Neuronal stem cell (in vitro differentiated cells): ENCODE data around the gene TMBIM4.

Experiments used
- DNase-seq: peaks from one replicate; pipeline ENCODE4 v3.0.0-alpha.2; 2013; ENCODE audit warnings: low spot score
- H2AFZ ChIP-seq: one replicate; pipeline ENCODE4 v1.6.1; 2013; ENCODE audit warnings: mild to moderate bottlenecking, low read length, inconsistent platforms
- H2AK5ac ChIP-seq: 2 replicates; pipeline ENCODE4 v1.6.1; 2013; ENCODE audit warnings: low read depth, mild to moderate bottlenecking, inconsistent platforms, low read length, moderate library complexity, mixed read lengths
- H2BK120ac ChIP-seq: 2 replicates; pipeline ENCODE4 v1.6.1; 2013; ENCODE audit warnings: low read depth, mild to moderate bottlenecking, inconsistent platforms, low read length, moderate library complexity, mixed read lengths
- H2BK12ac ChIP-seq: one replicate; pipeline ENCODE4 v1.6.1; 2013; ENCODE audit warnings: low read length, inconsistent platforms
- H2BK15ac ChIP-seq: 2 replicates; pipeline ENCODE4 v1.6.1; 2013; ENCODE audit warnings: mild to moderate bottlenecking, low read length, inconsistent platforms, mixed read lengths
- H2BK5ac ChIP-seq: one replicate; pipeline ENCODE4 v1.6.1; 2013; ENCODE audit warnings: inconsistent platforms, mild to moderate bottlenecking, low read length, moderate library complexity
- H3K14ac ChIP-seq: one replicate; pipeline ENCODE4 v1.6.1; 2013; ENCODE audit warnings: low read length, inconsistent platforms
- H3K18ac ChIP-seq: 2 replicates; pipeline ENCODE4 v1.6.1; 2013; ENCODE audit warnings: low read length, inconsistent platforms
- H3K23ac ChIP-seq: 2 replicates; pipeline ENCODE4 v1.6.1; 2013; ENCODE audit warnings: low read depth, mild to moderate bottlenecking, mixed read lengths, low read length, inconsistent platforms; ENCODE audit not compliant: poor library complexity
- H3K27ac ChIP-seq: replicated peaks from 3 replicates; pipeline ENCODE4 v1.5.1; 2013; ENCODE audit warnings: low read length, inconsistent platforms
- H3K27me3 ChIP-seq, 3 experiments: 2 replicates each; pipeline ENCODE4 v1.6.1; 2013; ENCODE audit warnings: low read length in 3 of 3, mild to moderate bottlenecking in 2 of 3, inconsistent platforms in 1 of 3, low read depth in 1 of 3, mixed read lengths in 1 of 3, moderate library complexity in 1 of 3; ENCODE audit not compliant: control insufficient read depth in 3 of 3, insufficient read depth in 3 of 3
- H3K36me3 ChIP-seq, 2 donors: replicated peaks in 1 of 2; 2 replicates each; pipeline ENCODE4 v1.6.1; 2013; ENCODE audit warnings: low read length in 2 of 2; ENCODE audit not compliant: control insufficient read depth in 2 of 2, insufficient read depth in 2 of 2
- H3K4ac ChIP-seq: 2 replicates; pipeline ENCODE4 v1.6.1; 2013; ENCODE audit warnings: inconsistent platforms, mild to moderate bottlenecking, low read length, moderate library complexity
- H3K4me1 ChIP-seq, 2 donors: 1 replicate in 1 of 2; 2 replicates in 1 of 2; pipeline ENCODE4 v1.6.1; 2013; ENCODE audit warnings: low read length in 2 of 2, low read depth in 1 of 2; ENCODE audit not compliant: control insufficient read depth in 2 of 2, insufficient read depth in 1 of 2
- H3K4me2 ChIP-seq: one replicate; pipeline ENCODE4 v1.6.1; 2013; ENCODE audit warnings: mild to moderate bottlenecking, low read length, inconsistent platforms; ENCODE audit not compliant: insufficient read depth, poor library complexity, severe bottlenecking
- H3K4me3 ChIP-seq, 2 donors: 2 replicates each; pipeline ENCODE4 v1.5.1; 2013; ENCODE audit warnings: low read length in 2 of 2, mild to moderate bottlenecking in 2 of 2, inconsistent platforms in 1 of 2, moderate library complexity in 1 of 2
- H3K79me1 ChIP-seq: one replicate; pipeline ENCODE4 v1.6.1; 2013; ENCODE audit warnings: low read depth, mild to moderate bottlenecking, inconsistent platforms, low read length, moderate library complexity
- H3K9ac ChIP-seq: one replicate; pipeline ENCODE4 v1.6.1; 2013; ENCODE audit warnings: mild to moderate bottlenecking, low read depth, low read length, inconsistent platforms; ENCODE audit not compliant: poor library complexity
- H3K9me3 ChIP-seq, 2 donors: replicated peaks in 1 of 2; 2 replicates each; pipeline versions ENCODE3 to v1.6.1; 2013; ENCODE audit warnings: low read length in 2 of 2, mild to moderate bottlenecking in 2 of 2, inconsistent platforms in 1 of 2, low read depth in 1 of 2, mixed read lengths in 1 of 2, moderate library complexity in 1 of 2; ENCODE audit not compliant: control insufficient read depth in 2 of 2, insufficient read depth in 1 of 2
- H4K8ac ChIP-seq: one replicate; pipeline ENCODE4 v1.6.1; 2013; ENCODE audit warnings: low read depth, mild to moderate bottlenecking, inconsistent platforms, low read length, moderate library complexity
- H4K91ac ChIP-seq: one replicate; pipeline ENCODE4 v1.6.1; 2013; ENCODE audit warnings: low read length, low read depth, mild to moderate bottlenecking, inconsistent platforms; ENCODE audit not compliant: poor library complexity
- WGBS, 2 donors: extraction: QIAGEN DNeasy Blood & Tissue Kit; methylation state at CpG; one replicate each; pipeline ENCODE4 v1.1.7; 2013; ENCODE audit warnings: missing lambda C conversion rate in 2 of 2, mixed read lengths in 1 of 2; ENCODE audit not compliant: insufficient read length in 2 of 2, insufficient replicate concordance in 1 of 2; ENCODE audit errors: extremely low coverage in 2 of 2; 5-methylcytosine and 5-hydroxymethylcytosine counted together

The TMBIM4 gene

DNA sequence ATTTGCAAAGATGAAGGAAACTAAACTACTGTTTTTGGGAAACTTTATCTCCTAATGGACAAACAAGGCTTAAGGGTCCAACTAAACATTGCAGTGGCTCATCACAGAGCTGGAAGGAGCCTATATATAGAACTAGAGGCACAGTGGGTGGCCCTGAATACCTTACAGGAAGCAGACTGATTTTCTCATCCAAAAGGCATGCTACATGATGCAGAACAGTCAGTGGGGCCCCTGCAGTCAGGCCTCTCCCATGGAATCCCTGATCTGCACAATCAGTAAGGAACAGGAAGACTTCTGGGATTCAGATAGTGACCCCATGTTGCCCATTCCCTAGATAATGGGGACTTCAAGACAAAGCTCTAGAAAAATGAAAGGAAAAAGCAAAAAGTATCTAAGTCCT lies 37.4 kb downstream of the TMBIM4 start:
- H3K79me1 ChIP-seq: no peaks in the 10 kb centered on the region
- H3K14ac ChIP-seq: no peak overlapping the region
- no peak for DNase-seq
- H3K4me3 ChIP-seq: no peak overlapping the region
- H2AK5ac ChIP-seq: no peak overlapping the region
- peaks cover 0 to 40% of the 10 kb centered on the region in 2 donors for H3K36me3 ChIP-seq
- H4K8ac ChIP-seq: no peak overlapping the region
- H2BK120ac ChIP-seq: no peak overlapping the region
- no peak overlapping the region for H3K4ac ChIP-seq
- peaks cover 0 to 13% of the 10 kb centered on the region in 2 donors for H3K9me3 ChIP-seq
- H2AFZ ChIP-seq: no peak overlapping the region
- no peak overlapping the region for H2BK15ac ChIP-seq
- H3K27me3 ChIP-seq: no peaks in the 10 kb centered on the region
- H2BK5ac ChIP-seq: no peak overlapping the region
- H3K9ac ChIP-seq: no peak overlapping the region
- no peak overlapping the region for H3K27ac ChIP-seq
- H2BK12ac ChIP-seq: no peak overlapping the region
- no peak overlapping the region for H3K18ac ChIP-seq
- H3K4me1 ChIP-seq: peaks cover 3 to 6% of the 10 kb centered on the region in 2 donors
- H3K4me2 ChIP-seq: no peak overlapping the region
- no peak overlapping the region for H4K91ac ChIP-seq
- no peak overlapping the region for H3K23ac ChIP-seq

DNA sequence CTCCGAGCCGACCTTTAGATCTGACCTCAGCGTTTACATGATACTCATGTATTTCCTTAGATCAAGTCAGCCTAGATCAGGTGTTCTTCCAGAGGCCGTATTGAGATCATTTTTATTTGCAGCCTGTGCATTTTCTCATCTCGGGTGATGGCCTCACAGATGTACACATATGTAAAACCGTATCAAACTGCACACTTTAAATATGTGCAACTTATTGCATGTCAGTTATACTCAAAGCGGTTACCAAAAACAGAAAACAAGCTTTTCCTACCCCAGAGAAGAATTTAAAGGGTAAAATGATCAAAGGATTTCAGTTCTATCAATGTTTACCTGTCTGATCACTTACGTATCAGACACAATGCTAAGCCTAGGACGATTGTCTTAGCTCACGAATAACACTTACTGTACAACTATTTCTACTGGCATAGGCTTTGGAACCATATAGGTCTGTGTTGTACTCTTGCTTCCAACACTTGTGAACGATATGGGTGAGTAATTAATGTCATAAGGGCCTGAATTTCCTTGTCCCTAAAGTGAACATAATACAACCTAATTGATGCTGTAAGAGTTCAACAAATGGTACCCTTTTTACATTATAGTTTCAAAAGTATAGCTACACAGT lies 38.6 kb downstream of the TMBIM4 start:
- no peaks in the 10 kb centered on the region for H3K79me1 ChIP-seq
- H2AK5ac ChIP-seq: no peak overlapping the region
- no peak overlapping the region for H2BK5ac ChIP-seq
- peak overlapping the region; percentile 52 for H3K4me2 ChIP-seq
- H3K4me1 ChIP-seq: peaks cover 3 to 6% of the 10 kb centered on the region in 2 donors
- peaks cover 0 to 43% of the 10 kb centered on the region in 2 donors for H3K36me3 ChIP-seq
- H3K4me3 ChIP-seq: peak overlapping the region; percentile 87 to 92
- H2BK15ac ChIP-seq: no peak overlapping the region
- H3K27me3 ChIP-seq: no peaks in the 10 kb centered on the region
- H2BK12ac ChIP-seq: no peak overlapping the region
- no CpG with 5 or more reads among the region's 11 CpGs for WGBS, 2 donors
- H3K9me3 ChIP-seq: peaks cover 0 to 7% of the 10 kb centered on the region in 2 donors
- no peak overlapping the region for H3K18ac ChIP-seq
- H4K8ac ChIP-seq: no peak overlapping the region
- DNase-seq: no peak
- H3K4ac ChIP-seq: no peak overlapping the region
- H3K23ac ChIP-seq: no peak overlapping the region
- no peak overlapping the region for H3K9ac ChIP-seq
- H3K14ac ChIP-seq: no peak overlapping the region
- no peak overlapping the region for H2BK120ac ChIP-seq
- no peak overlapping the region for H3K27ac ChIP-seq
- H4K91ac ChIP-seq: no peak overlapping the region
- peak overlapping the region; percentile 94 for H2AFZ ChIP-seq

DNA sequence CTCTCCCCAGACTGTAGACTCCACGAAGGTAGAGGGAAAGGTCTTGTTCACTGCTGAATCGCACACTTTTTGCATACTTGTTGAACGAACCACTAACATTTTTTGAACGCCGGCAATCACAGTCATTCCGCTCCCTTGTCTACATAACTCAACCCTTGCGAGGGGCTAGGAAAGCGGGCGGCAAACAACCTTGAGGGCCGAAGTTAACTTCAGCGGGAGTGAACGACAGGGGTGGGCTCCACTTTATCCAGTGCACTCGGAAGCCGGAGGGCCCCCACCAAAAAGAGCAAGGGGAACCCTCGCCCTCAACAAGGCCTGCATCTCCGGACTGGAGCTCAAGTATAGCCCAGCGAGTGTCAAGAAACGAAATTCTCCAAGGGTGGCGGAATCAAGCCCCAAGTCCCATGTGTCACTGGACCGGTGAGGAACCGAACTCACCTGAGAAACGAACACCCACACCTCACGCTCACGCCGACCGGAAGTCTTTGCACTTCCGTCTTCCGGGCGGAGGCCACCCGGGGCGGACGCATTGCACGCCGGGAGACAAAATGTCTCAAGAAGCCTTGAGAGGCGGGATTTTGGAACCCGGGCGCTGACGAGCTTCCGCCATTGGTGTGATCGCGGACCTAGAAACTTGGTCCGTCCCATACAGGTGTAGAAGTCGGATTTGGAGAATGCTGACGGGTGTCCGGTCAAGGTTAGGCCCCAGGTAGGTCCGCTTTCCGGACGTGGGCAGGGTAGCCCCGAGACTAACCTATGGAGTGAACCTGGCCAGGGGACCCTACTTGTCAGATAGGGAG lies 39.3 kb downstream of the TMBIM4 start, which contains the start of gene LLPH:
Gene LLPH (minus strand): TSS at position 484 of the 800 bp plus-strand sequence. CDS start 1,644 bp downstream, outside the sequence.
- peak within 1 kb of the TSS; percentile 94 for H2AFZ ChIP-seq
- peak within 1 kb of the TSS; percentile 80 for H3K23ac ChIP-seq
- no peak within 1 kb of the TSS for H3K4ac ChIP-seq
- H3K4me2 ChIP-seq: peak within 1 kb of the TSS; percentile 63
- H4K91ac ChIP-seq: no peak within 1 kb of the TSS
- no peak within 1 kb of the TSS for H3K27ac ChIP-seq
- peak; percentile 56 for DNase-seq
- H3K36me3 ChIP-seq: peaks cover 0 to 46% of the 10 kb centered on the region in 2 donors
- no CpG with 5 or more reads among the region's 49 CpGs for WGBS, 2 donors
- H2AK5ac ChIP-seq: peak within 1 kb of the TSS; percentile 11
- H2BK15ac ChIP-seq: no peak within 1 kb of the TSS
- H3K4me3 ChIP-seq: peak within 1 kb of the TSS; percentile 87 to 92
- H3K9me3 ChIP-seq: peaks cover 0 to 5% of the 10 kb centered on the region in 2 donors
- H2BK5ac ChIP-seq: no peak within 1 kb of the TSS
- H3K18ac ChIP-seq: peak within 1 kb of the TSS; percentile 27
- no peak within 1 kb of the TSS for H3K9ac ChIP-seq
- no peak within 1 kb of the TSS for H4K8ac ChIP-seq
- no peak within 1 kb of the TSS for H3K14ac ChIP-seq
- H3K79me1 ChIP-seq: no peaks in the 10 kb centered on the region
- H2BK12ac ChIP-seq: no peak within 1 kb of the TSS
- no peaks in the 10 kb centered on the region for H3K27me3 ChIP-seq
- no peak within 1 kb of the TSS for H2BK120ac ChIP-seq
- peaks cover 3 to 6% of the 10 kb centered on the region in 2 donors for H3K4me1 ChIP-seq

DNA sequence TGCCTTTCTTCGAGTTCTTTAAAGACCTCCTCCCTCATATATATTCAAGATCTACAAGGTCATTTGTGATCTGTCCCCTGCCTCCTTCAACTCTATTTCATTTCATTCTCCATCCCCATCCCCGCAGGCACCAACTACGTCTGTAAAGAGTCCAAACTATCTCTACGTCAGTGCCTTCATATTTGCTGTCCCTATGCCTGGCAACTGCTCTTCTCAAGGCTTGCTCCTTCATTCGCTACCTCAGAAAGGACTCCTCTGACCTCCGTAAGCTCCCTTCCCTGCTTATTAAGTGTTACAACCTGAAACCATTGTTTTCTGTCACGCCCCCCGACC lies 39.9 kb downstream of the TMBIM4 start:
- Histone ChIP-seq H3K4me1 (peaks cover 3 to 6% of the 10 kb centered on the region in 2 donors), H2BK120ac (no peak overlapping the region), H3K27ac (no peak overlapping the region), H3K9ac (no peak overlapping the region), H2AK5ac (no peak overlapping the region), H2BK12ac (no peak overlapping the region), H3K79me1 (no peaks in the 10 kb centered on the region), H3K23ac (no peak overlapping the region), H3K9me3 (peaks cover 0 to 5% of the 10 kb centered on the region in 2 donors), H4K91ac (no peak overlapping the region), H3K4me2 (peak overlapping the region; percentile 63), H3K36me3 (peaks cover 0 to 52% of the 10 kb centered on the region in 2 donors), H4K8ac (no peak overlapping the region), H3K27me3 (no peaks in the 10 kb centered on the region), H3K4me3 (peak overlapping the region; percentile 87 to 92), H2AFZ (peak overlapping the region; percentile 94), H3K14ac (no peak overlapping the region), H3K18ac (no peak overlapping the region), H2BK15ac (no peak overlapping the region), H3K4ac (no peak overlapping the region), H2BK5ac (no peak overlapping the region)
- no CpG with 5 or more reads among the region's 8 CpGs for WGBS, 2 donors
- DNase-seq: no peak
